Nephron (organoid): ENCODE results near the gene PDLIM5.
"Not testable (repeated sequence)": the region's sequence is repeated elsewhere in the genome, so short reads cannot be mapped to it uniquely, and the experiment has no call there.

ENCODE experiments used
- H3K27ac Mint-ChIP-seq, 3 experiments: 2 replicates each; pipeline ENCODE4 v1.8.0; 2020; ENCODE audit warnings: mixed read lengths in 3 of 3, mild to moderate bottlenecking in 2 of 3, moderate library complexity in 1 of 3
- H3K27me3 Mint-ChIP-seq: 2 replicates; pipeline ENCODE4 v1.8.0; 2021; ENCODE audit warnings: low read depth, mild to moderate bottlenecking, moderate library complexity, mixed read lengths
- H3K36me3 Mint-ChIP-seq: 2 replicates; pipeline ENCODE4 v1.8.0; 2020; ENCODE audit warnings: low read depth, mixed read lengths
- H3K4me1 Mint-ChIP-seq: 2 replicates; pipeline ENCODE4 v1.8.0; 2020; ENCODE audit warnings: mixed read lengths
- H3K4me3 Mint-ChIP-seq, 3 experiments: 2 replicates each; pipeline ENCODE4 v1.8.0; 2020; ENCODE audit warnings: mild to moderate bottlenecking in 3 of 3, mixed read lengths in 3 of 3, moderate library complexity in 2 of 3
- H3K9me3 Mint-ChIP-seq: 2 replicates; pipeline ENCODE4 v1.8.0; 2020; ENCODE audit warnings: mixed read lengths
- TF ChIP-seq, protein P1 (sequence below), 3 experiments: fragments of 200-600 bp; sonication (generic); IDR thresholded peaks; one replicate each; pipeline ENCODE4 v1.5.0; 2021; ENCODE audit warnings: antibody characterized with exemption in 3 of 3; ENCODE audit not compliant: unreplicated experiment in 3 of 3

PDLIM5 gene, protein sequence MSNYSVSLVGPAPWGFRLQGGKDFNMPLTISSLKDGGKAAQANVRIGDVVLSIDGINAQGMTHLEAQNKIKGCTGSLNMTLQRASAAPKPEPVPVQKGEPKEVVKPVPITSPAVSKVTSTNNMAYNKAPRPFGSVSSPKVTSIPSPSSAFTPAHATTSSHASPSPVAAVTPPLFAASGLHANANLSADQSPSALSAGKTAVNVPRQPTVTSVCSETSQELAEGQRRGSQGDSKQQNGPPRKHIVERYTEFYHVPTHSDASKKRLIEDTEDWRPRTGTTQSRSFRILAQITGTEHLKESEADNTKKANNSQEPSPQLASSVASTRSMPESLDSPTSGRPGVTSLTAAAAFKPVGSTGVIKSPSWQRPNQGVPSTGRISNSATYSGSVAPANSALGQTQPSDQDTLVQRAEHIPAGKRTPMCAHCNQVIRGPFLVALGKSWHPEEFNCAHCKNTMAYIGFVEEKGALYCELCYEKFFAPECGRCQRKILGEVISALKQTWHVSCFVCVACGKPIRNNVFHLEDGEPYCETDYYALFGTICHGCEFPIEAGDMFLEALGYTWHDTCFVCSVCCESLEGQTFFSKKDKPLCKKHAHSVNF

DNA sequence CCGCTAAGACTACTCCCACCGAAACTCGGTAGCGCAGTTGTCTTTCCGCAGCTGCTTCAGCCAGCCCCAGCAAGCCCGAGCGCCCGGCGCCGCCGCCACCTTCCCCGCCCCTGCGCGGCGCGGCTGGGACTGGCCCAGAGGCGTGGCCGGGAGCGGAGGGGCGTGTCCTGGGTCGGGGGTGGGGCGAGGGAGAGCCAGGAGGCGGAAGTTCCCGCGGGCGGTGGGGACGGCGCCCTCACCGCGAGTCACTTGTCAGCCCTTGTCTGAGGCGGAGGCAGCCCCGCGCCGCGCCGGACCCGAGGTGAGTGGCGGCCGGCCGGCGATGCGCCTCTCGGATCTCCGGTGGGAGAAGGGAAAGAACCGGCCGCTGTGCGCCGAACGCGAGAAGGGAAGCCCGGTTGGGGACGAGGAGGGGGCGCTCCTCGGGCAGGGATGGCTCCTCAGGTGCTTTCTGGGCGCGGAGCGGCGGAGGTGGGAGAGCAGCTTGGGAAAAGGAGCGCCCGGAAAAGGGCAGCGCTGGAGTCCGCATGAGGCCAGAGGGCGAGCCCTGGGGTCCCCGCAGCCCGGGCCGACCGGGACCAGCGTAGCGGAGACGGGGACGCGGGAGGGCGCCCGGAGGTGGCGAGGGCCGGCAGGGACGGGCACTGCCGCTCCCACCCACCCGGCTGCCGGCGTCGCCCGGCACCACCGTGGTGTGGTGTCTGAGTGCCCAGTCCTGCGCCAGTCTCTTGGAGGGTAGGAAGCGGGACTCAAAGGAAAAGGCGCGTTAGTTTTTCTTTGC, at the start of gene PDLIM5:
PDLIM5 (plus strand) TSS at position 248 of the 781 bp plus-strand sequence. CDS start 3,347 bp downstream, outside the sequence.
- H3K27me3 Mint-ChIP-seq, result no peaks in the 10 kb centered on the region
- H3K4me3 Mint-ChIP-seq, result peak within 1 kb of the TSS; percentile 85 to 91 (median 88)
- H3K4me1 Mint-ChIP-seq, result peaks cover 26% of the 10 kb centered on the region
- H3K36me3 Mint-ChIP-seq, result peaks cover 7% of the 10 kb centered on the region
- TF ChIP-seq, protein P1, sequence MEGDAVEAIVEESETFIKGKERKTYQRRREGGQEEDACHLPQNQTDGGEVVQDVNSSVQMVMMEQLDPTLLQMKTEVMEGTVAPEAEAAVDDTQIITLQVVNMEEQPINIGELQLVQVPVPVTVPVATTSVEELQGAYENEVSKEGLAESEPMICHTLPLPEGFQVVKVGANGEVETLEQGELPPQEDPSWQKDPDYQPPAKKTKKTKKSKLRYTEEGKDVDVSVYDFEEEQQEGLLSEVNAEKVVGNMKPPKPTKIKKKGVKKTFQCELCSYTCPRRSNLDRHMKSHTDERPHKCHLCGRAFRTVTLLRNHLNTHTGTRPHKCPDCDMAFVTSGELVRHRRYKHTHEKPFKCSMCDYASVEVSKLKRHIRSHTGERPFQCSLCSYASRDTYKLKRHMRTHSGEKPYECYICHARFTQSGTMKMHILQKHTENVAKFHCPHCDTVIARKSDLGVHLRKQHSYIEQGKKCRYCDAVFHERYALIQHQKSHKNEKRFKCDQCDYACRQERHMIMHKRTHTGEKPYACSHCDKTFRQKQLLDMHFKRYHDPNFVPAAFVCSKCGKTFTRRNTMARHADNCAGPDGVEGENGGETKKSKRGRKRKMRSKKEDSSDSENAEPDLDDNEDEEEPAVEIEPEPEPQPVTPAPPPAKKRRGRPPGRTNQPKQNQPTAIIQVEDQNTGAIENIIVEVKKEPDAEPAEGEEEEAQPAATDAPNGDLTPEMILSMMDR (IDR thresholded peaks at IDR 0.05; ENCODE audit: unreplicated experiment in 3 of 3), result no peak
- no peaks in the 10 kb centered on the region for H3K9me3 Mint-ChIP-seq
- peak within 1 kb of the TSS; percentile 58 to 91 (median 89) for H3K27ac Mint-ChIP-seq

- H3K27ac Mint-ChIP-seq, H3K4me3 Mint-ChIP-seq, H3K36me3 Mint-ChIP-seq, H3K9me3 Mint-ChIP-seq, H3K27me3 Mint-ChIP-seq: not testable (repeated sequence)
- H3K4me1 Mint-ChIP-seq, result peaks cover 31% of the 10 kb centered on the region
Observed at GRCh38 chr4:94402439-94402838, 49.3 kb upstream of the PDLIM5 start.

- Mint-ChIP-seq H3K4me1 (peaks cover 36% of the 10 kb centered on the region), H3K36me3 (no peaks in the 10 kb centered on the region), H3K4me3 (no peak overlapping the region), H3K27me3 (no peaks in the 10 kb centered on the region), H3K9me3 (no peaks in the 10 kb centered on the region), H3K27ac (no peak overlapping the region)
- TF ChIP-seq, protein P1 (IDR thresholded peaks at IDR 0.05; ENCODE audit: unreplicated experiment in 3 of 3), result no peak
Observed at GRCh38 chr4:94403751-94404150, 48.0 kb upstream of the PDLIM5 start.

DNA sequence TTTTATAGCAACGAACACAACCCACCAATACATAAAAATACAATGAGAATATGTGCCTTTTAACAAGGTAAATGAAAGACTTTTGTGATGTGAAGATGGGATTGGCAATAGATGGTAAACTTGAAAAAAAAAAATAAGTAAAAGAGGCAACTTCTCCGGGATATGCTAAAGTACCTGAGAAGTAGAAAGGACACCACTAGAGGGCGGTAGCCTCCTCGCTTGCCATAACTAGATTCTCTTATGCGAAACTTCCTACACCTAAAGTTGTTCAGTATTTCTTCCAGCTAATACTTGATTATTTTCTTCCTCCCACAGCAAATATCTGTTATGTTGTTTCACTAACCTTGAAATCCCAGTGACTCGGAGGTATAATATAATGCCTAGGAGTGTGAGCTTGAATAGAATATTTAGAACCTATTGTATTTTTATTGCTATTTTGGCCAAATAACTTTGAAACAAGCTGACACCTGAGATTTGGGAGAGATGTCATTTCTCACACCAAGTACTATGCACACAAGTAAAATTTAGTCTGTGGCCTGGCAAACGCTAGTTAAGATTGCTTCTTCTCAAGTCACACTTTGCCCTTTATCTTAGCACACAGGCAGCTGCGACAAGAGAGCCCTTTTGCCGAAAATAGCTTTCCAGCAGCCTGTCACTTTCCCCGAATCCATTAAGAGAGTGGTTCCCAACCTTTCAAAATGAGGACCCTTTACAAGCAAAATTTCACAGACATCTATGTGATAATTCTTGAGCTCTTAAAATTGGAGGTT, 44.9 kb upstream of the PDLIM5 start:
- Mint-ChIP-seq H3K27me3 (no peaks in the 10 kb centered on the region), H3K9me3 (no peaks in the 10 kb centered on the region), H3K36me3 (no peaks in the 10 kb centered on the region), H3K4me3 (peak overlapping the region in 1 of 3 experiments; percentile 23), H3K4me1 (peaks cover 54% of the 10 kb centered on the region), H3K27ac (peak overlapping the region in 2 of 3 experiments; percentile 45 to 63)
- TF ChIP-seq, protein P1 (IDR thresholded peaks at IDR 0.05; ENCODE audit: unreplicated experiment in 3 of 3), result peak; percentile 93 to 96 (median 93)

DNA sequence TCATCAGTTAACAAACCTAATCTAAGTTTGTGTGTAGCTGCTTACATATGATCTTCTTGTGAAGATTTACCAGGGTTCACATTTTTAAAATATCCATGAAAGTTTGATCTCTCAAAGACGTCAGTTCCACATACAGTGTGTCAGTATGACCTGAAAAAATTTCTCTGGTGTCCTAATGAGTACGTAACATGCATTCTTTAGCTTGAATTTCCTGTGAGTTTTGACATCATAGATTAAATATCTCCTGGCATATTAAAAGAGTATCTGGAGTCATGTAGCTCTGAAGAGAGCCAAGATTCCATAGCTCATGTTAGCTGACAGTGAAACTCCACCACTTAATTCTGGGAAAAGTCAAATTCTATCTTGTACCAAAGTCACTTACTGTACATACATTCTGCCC, 43.9 kb upstream of the PDLIM5 start:
- Mint-ChIP-seq H3K36me3 (no peaks in the 10 kb centered on the region), H3K4me3 (no peak overlapping the region)
- TF ChIP-seq, protein P1 (IDR thresholded peaks at IDR 0.05; ENCODE audit: unreplicated experiment in 3 of 3), result no peak

More for the DNA sequence above, 43.9 kb upstream of the PDLIM5 start:
- Mint-ChIP-seq H3K27ac (no peak overlapping the region), H3K4me1 (peaks cover 64% of the 10 kb centered on the region), H3K27me3 (no peaks in the 10 kb centered on the region), H3K9me3 (no peaks in the 10 kb centered on the region)
